Right cardiac atrium (tissue), 5 donors: ENCODE measurements around the gene UMAD1. TPM values are rescaled to one million over a fixed set of nuclear protein-coding genes. Genes with fewer than 3 reads are reported as not detected.

Experiments used
- ATAC-seq, 2 donors: fragments of 200-7000 bp; cut with Tn5 transposase; one replicate each; pipeline versions ENCODE4 v1.8.0 to v1.9.1; 2020; ENCODE audit warnings: moderate library complexity in 2 of 2, mild to moderate bottlenecking in 1 of 2
- DNase-seq, 3 donors: peaks; one replicate each; pipeline ENCODE4 v3.0.0-alpha.2; 2020
- H3K27ac ChIP-seq: one replicate; pipeline ENCODE4 v1.5.1; 2013; ENCODE audit warnings: mild to moderate bottlenecking, low read length, control low read depth, moderate library complexity
- H3K27me3 ChIP-seq: one replicate; pipeline ENCODE4 v1.6.1; 2013; ENCODE audit not compliant: control insufficient read depth, insufficient read depth
- H3K4me1 ChIP-seq: one replicate; pipeline ENCODE4 v1.6.1; 2013; ENCODE audit warnings: low read length; ENCODE audit not compliant: control insufficient read depth, insufficient read depth
- H3K4me3 ChIP-seq: one replicate; pipeline ENCODE4 v1.5.1; 2013; ENCODE audit warnings: low read length, control low read depth
- H3K9me3 ChIP-seq: one replicate; pipeline ENCODE4 v1.6.1; 2013; ENCODE audit warnings: low read length; ENCODE audit not compliant: control insufficient read depth
- WGBS: extraction: QIAGEN DNeasy Blood & Tissue Kit; methylation state at CpG from one replicate; pipeline ENCODE4 v1.1.7; 2013; 5-methylcytosine and 5-hydroxymethylcytosine counted together
- intact Hi-C, 4 donors: fragments of 100-400 bp; cut with DNase I; formaldehyde crosslinking; loops; one replicate each; pipeline versions ENCODE4 v1.11.0 to v1.14.0; 2022 to 2023
- polyA plus RNA-seq: library from polyadenylated mRNA; stranded (reverse); fragments of 200-250 nt; gene quantifications from one replicate; pipeline ENCODE4 v1.2.3, GENCODE V29; 2013
- total RNA-seq, 4 donors: library from RNA; stranded (reverse); fragmentation: NEBNext Ultra II Directional; extraction: Animal tissue kit (Norgen Biotek cat#: 25700); gene quantifications; one replicate each; pipeline ENCODE4 v1.2.1, GENCODE V29; 2021
- donor health status: healthy with polysubstance abuse.
- donor health status: DM: no; HTN: yes; CAD: no.
- donor health status: DM: no; HTN: no; CAD: no.
- donor health status: DM: no; HTN: yes; CAD: no; lungs with severe emphysema.
- donor health status: DM: yes; HTN: yes; CAD: no.

The UMAD1 gene
- total and polyA plus RNA-seq, 5 donors: 8.0 to 14.6 (median 12.8) TPM

GRCh38 chr7:7841027-7841426 lies 200.5 kb downstream of the UMAD1 start:
- no peaks in the 10 kb centered on the region for H3K4me1 ChIP-seq
- H3K4me3 ChIP-seq: no peak overlapping the region
- no peak overlapping the region for H3K27ac ChIP-seq
- H3K27me3 ChIP-seq: no peaks in the 10 kb centered on the region
- DNase-seq (no peak), ATAC-seq (no peak)
- intact Hi-C loops: no loop called here
- 93% methylated on average over 7 of the region's 7 CpGs for WGBS
- no peaks in the 10 kb centered on the region for H3K9me3 ChIP-seq

DNA sequence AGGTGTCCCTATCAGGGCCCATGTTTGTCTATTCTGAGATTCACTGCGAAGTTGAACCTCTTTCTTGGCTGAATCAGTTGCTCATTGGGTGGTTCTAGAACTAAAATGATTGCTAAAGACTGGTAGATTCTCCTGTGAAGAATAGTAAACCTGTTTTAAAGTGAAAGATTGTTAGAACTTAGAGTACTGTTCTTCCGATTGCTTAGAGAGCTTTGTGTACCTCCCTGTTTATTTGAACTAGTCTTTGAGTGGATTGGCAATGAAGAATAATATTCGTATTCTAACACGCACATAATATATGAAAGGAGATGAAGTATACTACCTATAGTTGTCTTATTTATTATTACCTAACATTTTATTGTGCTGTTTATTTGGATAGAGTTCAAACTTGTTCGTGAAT lies 202.7 kb downstream of the UMAD1 start:
- no peaks in the 10 kb centered on the region for H3K9me3 ChIP-seq
- no peaks in the 10 kb centered on the region for H3K4me1 ChIP-seq
- no peak overlapping the region for H3K27ac ChIP-seq
- H3K4me3 ChIP-seq: no peak overlapping the region
- H3K27me3 ChIP-seq: no peaks in the 10 kb centered on the region
- no peak for DNase-seq
- ATAC-seq: no peak
- intact Hi-C loops: no loop called here
- 85% methylated on average over 5 of the region's 5 CpGs for WGBS

- intact Hi-C loops: no loop called here
- Histone ChIP-seq H3K4me3 (no peak overlapping the region), H3K4me1 (no peaks in the 10 kb centered on the region), H3K9me3 (no peaks in the 10 kb centered on the region), H3K27me3 (no peaks in the 10 kb centered on the region), H3K27ac (no peak overlapping the region)
- ATAC-seq (no peak), DNase-seq (no peak)
- WGBS: 78% methylated on average over 5 of the region's 5 CpGs
Measured at GRCh38 chr7:7843972-7844371, 203.4 kb downstream of the UMAD1 start.

DNA sequence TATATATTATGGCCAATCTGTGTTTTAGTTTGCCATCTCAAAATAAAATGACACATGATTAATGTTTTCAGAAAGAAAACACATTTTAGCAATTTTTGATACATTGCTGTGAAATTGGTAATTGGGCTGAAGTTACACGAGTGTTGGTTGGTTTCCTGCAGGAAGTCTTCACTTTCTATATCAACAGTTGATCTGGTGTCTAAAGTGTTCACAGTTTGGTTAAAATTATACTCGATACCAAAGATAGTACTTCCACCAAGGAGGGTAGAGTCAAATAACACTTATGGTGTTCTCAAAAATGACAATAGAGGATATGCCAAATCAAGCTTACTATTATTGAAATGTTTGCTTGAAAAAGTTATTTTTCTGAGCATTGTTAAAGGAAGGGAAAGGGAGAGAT lies 207.7 kb downstream of the UMAD1 start:
- WGBS: 57% methylated on average over 2 of the region's 2 CpGs
- intact Hi-C loops: no loop called here
- no peak overlapping the region for H3K4me3 ChIP-seq
- no peak for ATAC-seq
- no peaks in the 10 kb centered on the region for H3K27me3 ChIP-seq
- H3K9me3 ChIP-seq: no peaks in the 10 kb centered on the region
- H3K4me1 ChIP-seq: no peaks in the 10 kb centered on the region
- no peak for DNase-seq
- no peak overlapping the region for H3K27ac ChIP-seq

- no peaks in the 10 kb centered on the region for H3K27me3 ChIP-seq
- H3K9me3 ChIP-seq: no peaks in the 10 kb centered on the region
- WGBS: 81% methylated on average over 3 of the region's 3 CpGs
- ATAC-seq (no peak), DNase-seq (no peak)
- no peak overlapping the region for H3K4me3 ChIP-seq
- intact Hi-C loops: no loop called here
- H3K27ac ChIP-seq: no peak overlapping the region
- H3K4me1 ChIP-seq: no peaks in the 10 kb centered on the region
Measured at GRCh38 chr7:7848892-7849291, 208.3 kb downstream of the UMAD1 start.

- intact Hi-C loops: no loop called here
Measured at GRCh38 chr7:7850150-7850549, 209.6 kb downstream of the UMAD1 start.

GRCh38 chr7:7851381-7851780 lies 210.8 kb downstream of the UMAD1 start:
- Histone ChIP-seq H3K4me3 (no peak overlapping the region), H3K4me1 (no peaks in the 10 kb centered on the region), H3K27ac (no peak overlapping the region), H3K27me3 (no peaks in the 10 kb centered on the region), H3K9me3 (no peaks in the 10 kb centered on the region)
- no peak for DNase-seq
- 99% methylated on average over 1 of the region's 1 CpG for WGBS
- intact Hi-C loops: no loop called here
- no peak for ATAC-seq

More at GRCh38 chr7:7850150-7850549, 209.6 kb downstream of the UMAD1 start:
- 77% methylated on average over 1 of the region's 1 CpG for WGBS
- H3K9me3 ChIP-seq: no peaks in the 10 kb centered on the region
- no peaks in the 10 kb centered on the region for H3K4me1 ChIP-seq
- no peaks in the 10 kb centered on the region for H3K27me3 ChIP-seq
- H3K27ac ChIP-seq: no peak overlapping the region
- no peak overlapping the region for H3K4me3 ChIP-seq
- no peak for DNase-seq
- ATAC-seq: no peak

DNA sequence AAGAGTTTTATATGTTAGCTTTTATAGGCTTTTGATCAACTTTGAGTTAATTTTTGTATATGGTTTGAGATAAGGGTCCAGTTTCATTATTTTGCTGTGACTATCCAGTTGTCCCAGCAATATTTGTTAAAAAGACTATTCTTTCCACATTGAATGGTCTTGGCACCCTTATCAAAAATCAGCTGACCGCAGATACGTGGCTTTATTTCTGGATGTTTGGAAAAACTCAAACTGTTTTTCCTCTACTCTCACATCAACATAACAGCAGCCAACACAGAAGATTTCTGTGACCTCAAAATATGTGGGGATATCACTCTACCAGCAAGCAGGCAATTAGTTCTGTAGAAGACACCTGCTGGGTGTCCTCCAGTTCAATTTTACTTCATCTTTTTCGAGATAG lies 211.4 kb downstream of the UMAD1 start:
- 66% methylated on average over 3 of the region's 3 CpGs for WGBS
- ATAC-seq: no peak
- no peak for DNase-seq
- no peaks in the 10 kb centered on the region for H3K9me3 ChIP-seq
- no peak overlapping the region for H3K27ac ChIP-seq
- no peak overlapping the region for H3K4me3 ChIP-seq
- H3K27me3 ChIP-seq: no peaks in the 10 kb centered on the region
- intact Hi-C loops: no loop called here
- no peaks in the 10 kb centered on the region for H3K4me1 ChIP-seq

DNA sequence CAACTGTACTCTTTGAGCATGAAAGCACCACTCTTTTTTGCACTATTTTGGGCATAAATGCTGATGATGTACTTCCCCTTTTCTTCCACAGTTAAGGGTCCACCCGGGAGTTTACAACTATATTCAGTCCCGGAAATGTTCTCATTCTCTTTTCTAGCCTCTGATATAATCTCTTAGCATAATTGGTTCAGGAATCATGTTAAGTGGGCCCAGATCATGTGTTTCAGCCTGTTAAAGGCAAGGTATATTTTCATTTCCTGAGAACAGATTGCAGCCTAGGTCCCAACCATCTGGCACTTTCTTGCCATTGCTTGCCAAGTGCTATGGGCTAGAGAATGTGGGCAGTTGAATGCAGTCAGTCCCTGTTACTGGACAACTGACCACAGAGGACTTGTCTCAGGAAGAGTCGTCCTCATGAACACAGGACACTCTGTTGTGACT lies 216.6 kb downstream of the UMAD1 start:
- intact Hi-C loops: no loop called here
- no peaks in the 10 kb centered on the region for H3K9me3 ChIP-seq
- no peak overlapping the region for H3K27ac ChIP-seq
- DNase-seq (no peak), ATAC-seq (no peak)
- no peaks in the 10 kb centered on the region for H3K4me1 ChIP-seq
- no peaks in the 10 kb centered on the region for H3K27me3 ChIP-seq
- WGBS: 70% methylated on average over 3 of the region's 3 CpGs
- no peak overlapping the region for H3K4me3 ChIP-seq

DNA sequence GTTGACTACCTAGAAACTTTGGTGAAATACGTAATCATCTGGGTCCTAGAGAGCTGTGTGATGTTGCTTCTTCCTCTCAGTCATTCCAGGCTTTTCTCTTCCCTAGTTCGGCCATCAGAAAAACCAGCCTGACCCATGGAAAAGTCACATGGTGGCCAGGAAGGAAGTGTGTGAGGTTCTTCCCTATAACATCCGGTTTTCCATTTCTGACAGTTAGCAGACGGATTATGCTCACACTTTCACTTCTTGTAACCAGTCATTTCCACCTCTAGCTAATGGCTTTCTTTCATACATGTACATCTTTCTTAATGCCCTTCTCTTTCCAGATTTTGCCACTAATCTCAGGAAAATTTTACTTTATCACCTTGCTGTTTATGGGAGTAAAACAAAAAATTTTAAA lies 218.0 kb downstream of the UMAD1 start:
- H3K4me3 ChIP-seq: no peak overlapping the region
- ATAC-seq (peak in 1 of 2 donors; percentile 42), DNase-seq (no peak)
- H3K27ac ChIP-seq: no peak overlapping the region
- 75% methylated on average over 4 of the region's 4 CpGs for WGBS
- no peaks in the 10 kb centered on the region for H3K9me3 ChIP-seq
- H3K27me3 ChIP-seq: no peaks in the 10 kb centered on the region
- no peaks in the 10 kb centered on the region for H3K4me1 ChIP-seq
- intact Hi-C loops: no loop called here

DNA sequence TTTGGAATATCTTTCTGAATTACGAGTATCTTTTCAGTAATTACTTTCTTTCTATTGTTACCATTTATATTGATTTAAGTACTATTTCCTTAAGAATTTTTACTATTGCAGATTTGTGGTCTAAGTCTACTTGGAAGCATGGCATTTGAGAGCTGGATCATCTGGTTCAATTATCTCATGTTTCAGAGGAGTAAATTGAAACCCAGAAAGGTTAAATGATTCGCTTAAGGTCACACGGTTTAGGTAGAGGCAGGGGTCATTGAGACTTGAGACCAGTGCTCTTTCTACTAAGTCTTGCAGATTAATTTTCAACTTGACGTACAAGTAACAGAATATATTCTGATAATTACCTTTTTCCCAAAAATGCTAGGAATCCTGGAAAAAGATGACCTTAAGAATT lies 218.9 kb downstream of the UMAD1 start:
- intact Hi-C loops: no loop called here
- no peaks in the 10 kb centered on the region for H3K9me3 ChIP-seq
- no peak for ATAC-seq
- H3K27ac ChIP-seq: no peak overlapping the region
- no peaks in the 10 kb centered on the region for H3K4me1 ChIP-seq
- 94% methylated on average over 4 of the region's 4 CpGs for WGBS
- H3K27me3 ChIP-seq: no peaks in the 10 kb centered on the region
- H3K4me3 ChIP-seq: no peak overlapping the region
- no peak for DNase-seq

GRCh38 chr7:7861211-7861633 lies 220.7 kb downstream of the UMAD1 start:
- DNase-seq: no peak
- Histone ChIP-seq H3K9me3 (no peaks in the 10 kb centered on the region), H3K27ac (no peak overlapping the region), H3K4me3 (no peak overlapping the region), H3K27me3 (no peaks in the 10 kb centered on the region), H3K4me1 (no peaks in the 10 kb centered on the region)
- peak in 1 of 2 donors; percentile 51 for ATAC-seq
- WGBS: 73% methylated on average over 1 of the region's 1 CpG
- intact Hi-C loops: no loop called here
